Measurements from ENCODE around the gene DMD. TPM values are rescaled to one million over a fixed set of nuclear protein-coding genes. Genes with fewer than 3 reads are reported as not detected.

Gene DMD
- total and polyA plus RNA-seq, 2 experiments from 2014 or later: 73.5 to 90.7 TPM

DNA sequence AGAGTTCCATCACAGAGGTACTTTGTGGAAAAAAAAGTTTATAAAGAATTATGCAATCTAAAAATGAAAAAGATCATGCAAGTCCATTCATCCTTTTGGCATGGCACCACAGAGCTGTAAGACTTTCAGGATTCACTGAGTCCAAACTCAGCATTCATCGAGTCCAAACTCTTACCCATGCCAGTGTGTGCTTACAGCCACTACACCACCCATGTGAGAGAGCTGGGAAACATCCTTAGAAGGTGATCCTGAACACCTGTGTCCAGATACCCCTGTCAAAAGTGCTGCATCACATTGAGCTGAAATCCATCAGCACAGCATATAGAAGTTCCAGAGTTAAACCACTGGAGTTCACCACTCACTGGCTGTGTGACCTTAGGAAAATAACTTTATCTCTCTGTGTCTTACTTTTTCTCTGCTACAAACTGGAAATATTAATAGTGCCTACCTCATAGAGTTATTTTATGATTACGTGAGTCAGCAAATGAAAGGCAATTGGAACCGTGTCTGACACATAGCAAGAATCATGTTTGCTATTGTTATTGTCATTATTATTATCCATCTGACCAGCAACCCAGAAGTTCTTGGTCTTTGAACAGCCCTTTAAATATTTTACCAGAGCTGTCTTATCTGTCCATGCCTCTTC lies 2024.5 kb downstream of the DMD start:
- Histone ChIP-seq H3K36me3 (no peaks in the 10 kb centered on the region), H3K9me3 (ENCODE audit: low read depth) (no peaks in the 10 kb centered on the region), H3K27me3 (no peaks in the 10 kb centered on the region), H3K27ac (no peak overlapping the region), H3K4me1 (ENCODE audit: low read depth) (no peaks in the 10 kb centered on the region), H3K4me3 (no peak overlapping the region)
- TF ChIP-seq, protein P1, sequence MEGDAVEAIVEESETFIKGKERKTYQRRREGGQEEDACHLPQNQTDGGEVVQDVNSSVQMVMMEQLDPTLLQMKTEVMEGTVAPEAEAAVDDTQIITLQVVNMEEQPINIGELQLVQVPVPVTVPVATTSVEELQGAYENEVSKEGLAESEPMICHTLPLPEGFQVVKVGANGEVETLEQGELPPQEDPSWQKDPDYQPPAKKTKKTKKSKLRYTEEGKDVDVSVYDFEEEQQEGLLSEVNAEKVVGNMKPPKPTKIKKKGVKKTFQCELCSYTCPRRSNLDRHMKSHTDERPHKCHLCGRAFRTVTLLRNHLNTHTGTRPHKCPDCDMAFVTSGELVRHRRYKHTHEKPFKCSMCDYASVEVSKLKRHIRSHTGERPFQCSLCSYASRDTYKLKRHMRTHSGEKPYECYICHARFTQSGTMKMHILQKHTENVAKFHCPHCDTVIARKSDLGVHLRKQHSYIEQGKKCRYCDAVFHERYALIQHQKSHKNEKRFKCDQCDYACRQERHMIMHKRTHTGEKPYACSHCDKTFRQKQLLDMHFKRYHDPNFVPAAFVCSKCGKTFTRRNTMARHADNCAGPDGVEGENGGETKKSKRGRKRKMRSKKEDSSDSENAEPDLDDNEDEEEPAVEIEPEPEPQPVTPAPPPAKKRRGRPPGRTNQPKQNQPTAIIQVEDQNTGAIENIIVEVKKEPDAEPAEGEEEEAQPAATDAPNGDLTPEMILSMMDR (IDR thresholded peaks at IDR 0.05; ENCODE audit: low read depth, low read length): no peak
- no peak for DNase-seq (ENCODE audit: low read depth in 1 of 2, low spot score in 1 of 2)

DNA sequence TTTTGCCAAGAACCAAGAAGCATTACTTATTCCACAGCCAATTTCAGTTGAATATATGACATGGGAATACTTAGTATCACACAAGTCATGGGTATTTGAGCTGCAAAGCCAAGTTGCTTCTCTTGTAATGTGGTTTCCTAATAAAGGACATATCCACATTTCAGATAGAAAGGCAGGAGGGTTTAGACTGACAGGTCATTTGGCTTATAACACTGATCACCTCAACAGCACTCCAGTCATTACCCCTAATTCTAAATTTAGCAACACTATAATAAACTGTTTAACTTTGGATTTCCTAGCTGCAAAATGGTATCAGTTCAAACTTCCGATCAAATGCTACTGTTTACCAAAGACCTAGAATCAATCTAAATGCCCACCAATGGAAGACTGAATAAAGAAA lies 2025.5 kb downstream of the DMD start:
- Histone ChIP-seq H3K27ac (no peak overlapping the region), H3K27me3 (no peaks in the 10 kb centered on the region), H3K4me3 (no peak overlapping the region), H3K4me1 (ENCODE audit: low read depth) (no peaks in the 10 kb centered on the region), H3K9me3 (ENCODE audit: low read depth) (no peaks in the 10 kb centered on the region), H3K36me3 (no peaks in the 10 kb centered on the region)
- DNase-seq (ENCODE audit: low read depth in 1 of 2, low spot score in 1 of 2): no peak
- TF ChIP-seq, protein P1 (IDR thresholded peaks at IDR 0.05; ENCODE audit: low read depth, low read length): no peak

DNA sequence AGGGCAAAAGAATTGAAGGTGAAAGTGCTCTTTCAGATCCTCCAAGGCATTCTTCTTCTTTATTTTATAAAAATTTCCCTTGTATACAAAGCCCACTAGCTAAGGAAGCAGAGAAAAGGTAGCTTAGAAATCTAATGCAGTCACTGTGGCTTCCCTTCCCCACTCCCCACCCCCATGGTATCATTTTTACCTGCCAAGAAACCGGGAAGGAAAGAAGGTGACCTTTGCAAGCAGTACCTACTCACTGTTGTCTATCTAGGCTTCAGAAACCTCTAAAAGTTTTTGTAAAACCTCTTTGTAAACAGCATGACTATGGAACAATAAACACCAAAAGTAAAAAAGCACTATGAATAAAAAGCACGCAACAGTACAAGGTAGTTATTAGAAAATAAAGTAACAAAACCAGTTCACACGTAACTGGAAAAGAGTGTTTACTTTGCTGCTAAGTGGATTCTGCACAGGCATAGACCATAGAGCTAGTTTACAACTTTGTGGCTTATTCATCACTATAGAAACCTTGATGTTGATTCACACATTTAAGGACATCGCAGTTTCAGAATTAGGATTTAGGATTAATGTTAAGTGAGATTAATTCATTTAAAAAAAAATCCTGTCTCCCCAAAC lies 2029.9 kb downstream of the DMD start:
- Histone ChIP-seq H3K4me1 (ENCODE audit: low read depth) (no peaks in the 10 kb centered on the region), H3K27me3 (no peaks in the 10 kb centered on the region), H3K4me3 (no peak overlapping the region), H3K27ac (no peak overlapping the region), H3K9me3 (ENCODE audit: low read depth) (no peaks in the 10 kb centered on the region), H3K36me3 (no peaks in the 10 kb centered on the region)
- no peak for DNase-seq (ENCODE audit: low read depth in 1 of 2, low spot score in 1 of 2)
- TF ChIP-seq, protein P1 (IDR thresholded peaks at IDR 0.05; ENCODE audit: low read depth, low read length): no peak

GRCh38 chrX:31179203-31179602 lies 2032.1 kb downstream of the DMD start:
- Histone ChIP-seq H3K9me3 (ENCODE audit: low read depth) (no peaks in the 10 kb centered on the region), H3K36me3 (no peaks in the 10 kb centered on the region), H3K27me3 (no peaks in the 10 kb centered on the region), H3K4me3 (no peak overlapping the region), H3K27ac (no peak overlapping the region), H3K4me1 (ENCODE audit: low read depth) (no peaks in the 10 kb centered on the region)
- TF ChIP-seq, protein P1 (IDR thresholded peaks at IDR 0.05; ENCODE audit: low read depth, low read length): no peak
- no peak for DNase-seq (ENCODE audit: low read depth in 1 of 2, low spot score in 1 of 2)

DNA sequence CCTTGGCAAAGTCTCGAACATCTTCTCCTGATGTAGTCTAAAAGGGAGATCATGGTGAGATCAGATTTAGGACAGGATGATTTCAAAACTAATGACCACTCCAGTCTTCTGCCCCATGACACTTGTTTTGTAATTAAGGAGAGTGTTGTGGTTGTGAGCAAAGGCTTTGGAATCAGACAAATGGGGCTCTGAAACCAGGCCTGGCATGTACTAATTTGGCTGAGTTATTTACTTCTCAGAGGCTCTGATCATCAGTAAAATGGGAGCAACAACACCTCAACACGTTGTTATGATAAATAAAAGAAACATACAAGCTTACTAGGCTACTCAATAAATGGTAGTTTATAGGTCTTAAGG lies 2032.6 kb downstream of the DMD start:
- no peak for DNase-seq (ENCODE audit: low read depth in 1 of 2, low spot score in 1 of 2)
- TF ChIP-seq, protein P1 (IDR thresholded peaks at IDR 0.05; ENCODE audit: low read depth, low read length): no peak
- no peaks in the 10 kb centered on the region for H3K4me1 ChIP-seq (ENCODE audit: low read depth)
- no peaks in the 10 kb centered on the region for H3K36me3 ChIP-seq
- no peak overlapping the region for H3K4me3 ChIP-seq
- H3K9me3 ChIP-seq (ENCODE audit: low read depth): no peaks in the 10 kb centered on the region
- no peaks in the 10 kb centered on the region for H3K27me3 ChIP-seq
- H3K27ac ChIP-seq: no peak overlapping the region

All from cardiac muscle cell (in vitro differentiated cells and primary cell).